DOHH2 (cell line): Measurements from ENCODE around the gene EDARADD.

Source experiments
- H3F3A ChIP-seq: fragments of 200-600 bp; sonication (generic), shearing (Covaris generic); 2 replicates; pipeline ENCODE4 v1.6.0; 2016; ENCODE audit warnings: antibody characterized with exemption, mild to moderate bottlenecking; ENCODE audit not compliant: control insufficient read depth, insufficient read depth
- H3K27ac ChIP-seq: fragments of 200-600 bp; sonication (generic); 2 replicates; pipeline ENCODE4 v1.5.1; 2014; ENCODE audit warnings: low read depth, mild to moderate bottlenecking, low read length, moderate library complexity
- H3K27me3 ChIP-seq: fragments of 200-600 bp; sonication (generic); 2 replicates; pipeline ENCODE4 v1.6.1; 2014; ENCODE audit warnings: mild to moderate bottlenecking, low read length, mixed read lengths; ENCODE audit not compliant: control insufficient read depth
- H3K36me3 ChIP-seq: fragments of 200-600 bp; sonication (generic); 2 replicates; pipeline ENCODE4 v1.6.1; 2014; ENCODE audit warnings: mild to moderate bottlenecking, low read length, moderate library complexity, mixed read lengths; ENCODE audit not compliant: control insufficient read depth
- H3K4me1 ChIP-seq: fragments of 200-600 bp; sonication (generic); 2 replicates; pipeline ENCODE4 v1.6.1; 2014; ENCODE audit warnings: mild to moderate bottlenecking, low read length, mixed read lengths; ENCODE audit not compliant: control insufficient read depth
- H3K4me2 ChIP-seq: fragments of 200-600 bp; sonication (generic); 2 replicates; pipeline ENCODE4 v1.6.0; 2014; ENCODE audit warnings: mild to moderate bottlenecking, low read length, moderate library complexity
- H3K4me3 ChIP-seq: fragments of 200-600 bp; sonication (generic); 2 replicates; pipeline ENCODE4 v1.5.1; 2014; ENCODE audit warnings: mild to moderate bottlenecking, low read length, mixed read lengths
- H3K79me2 ChIP-seq: fragments of 200-600 bp; sonication (generic); 2 replicates; pipeline ENCODE4 v1.6.1; 2014; ENCODE audit warnings: mild to moderate bottlenecking, low read length, mixed read lengths; ENCODE audit not compliant: control insufficient read depth
- H3K9me2 ChIP-seq: fragments of 200-600 bp; sonication (generic); replicated peaks from 2 replicates; pipeline ENCODE4 v1.6.1; 2014; ENCODE audit warnings: mild to moderate bottlenecking, low read length, mixed read lengths; ENCODE audit not compliant: control insufficient read depth
- H3K9me3 ChIP-seq: fragments of 200-600 bp; sonication (generic); 2 replicates; pipeline ENCODE4 v1.6.1; 2014; ENCODE audit warnings: antibody characterized with exemption, low read length, mixed read lengths; ENCODE audit not compliant: control insufficient read depth, insufficient read depth
- H4K20me1 ChIP-seq: fragments of 200-600 bp; sonication (generic); 2 replicates; pipeline ENCODE4 v1.6.0; 2014; ENCODE audit warnings: low read depth, mild to moderate bottlenecking, antibody characterized with exemption, low read length, moderate library complexity; ENCODE audit not compliant: control insufficient read depth, insufficient read depth
- CTCF ChIP-seq: fragments of 200-600 bp; sonication (generic); IDR thresholded peaks from one replicate; pipeline ENCODE4 v1.5.1; 2014; ENCODE audit warnings: antibody characterized with exemption, mild to moderate bottlenecking, low read depth, low read length; ENCODE audit not compliant: poor library complexity, severe bottlenecking
- EZH2phosphoT487 ChIP-seq: fragments of 200-600 bp; sonication (generic); IDR thresholded peaks from 2 replicates; pipeline ENCODE4 v1.6.1; 2017; ENCODE audit warnings: borderline replicate concordance, mild to moderate bottlenecking, antibody characterized with exemption, low read length, moderate library complexity, mixed read lengths

Gene EDARADD

GRCh38 chr1:236354330-236355147 is 39.5 kb upstream of the EDARADD start:
- H3K79me2 ChIP-seq = no peaks in the 10 kb centered on the region
- no peaks in the 10 kb centered on the region for H3K4me1 ChIP-seq
- H3K27ac ChIP-seq = no peak overlapping the region
- H3K9me3 ChIP-seq = no peaks in the 10 kb centered on the region
- no peaks in the 10 kb centered on the region for H3K36me3 ChIP-seq
- H3K4me3 ChIP-seq = no peak overlapping the region
- H3K9me2 ChIP-seq = no peaks in the 10 kb centered on the region
- no peaks in the 10 kb centered on the region; the same call in 1 of the 2 replicates for H3K27me3 ChIP-seq
- no peak for TF ChIP-seq CTCF
- TF ChIP-seq EZH2phosphoT487 = no peak
- H3F3A ChIP-seq = no peaks in the 10 kb centered on the region
- H3K4me2 ChIP-seq = no peak overlapping the region
- H4K20me1 ChIP-seq = no peaks in the 10 kb centered on the region

DNA sequence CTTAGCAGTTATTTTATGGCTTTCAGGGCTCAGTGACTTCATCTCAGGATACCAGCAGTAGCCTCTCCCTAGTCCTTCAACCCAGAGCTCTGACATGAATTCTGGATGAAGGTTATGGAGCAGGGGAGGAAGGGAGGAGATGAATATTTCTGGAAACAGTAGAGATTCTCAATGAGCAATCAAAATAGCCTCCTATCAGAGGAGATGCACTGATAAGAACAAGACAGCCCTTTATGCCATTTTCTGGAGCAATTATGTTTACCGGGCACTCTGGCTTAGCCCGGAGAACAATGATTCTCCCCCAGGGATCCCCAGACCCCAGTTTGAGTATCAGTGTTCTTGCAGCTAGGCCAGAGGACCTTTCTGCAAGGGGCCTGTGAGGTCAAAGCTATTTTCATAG is 37.9 kb upstream of the EDARADD start:
- Histone ChIP-seq H3K79me2 (no peaks in the 10 kb centered on the region), H3K4me3 (no peak overlapping the region), H3K9me3 (no peaks in the 10 kb centered on the region), H3K36me3 (no peaks in the 10 kb centered on the region), H3K27me3 (no peaks in the 10 kb centered on the region; the same call in 1 of the 2 replicates), H3K4me1 (no peaks in the 10 kb centered on the region), H3K9me2 (no peaks in the 10 kb centered on the region), H4K20me1 (no peaks in the 10 kb centered on the region), H3F3A (no peaks in the 10 kb centered on the region), H3K27ac (no peak overlapping the region), H3K4me2 (no peak overlapping the region)
- TF ChIP-seq CTCF (no peak), EZH2phosphoT487 (no peak)

DNA sequence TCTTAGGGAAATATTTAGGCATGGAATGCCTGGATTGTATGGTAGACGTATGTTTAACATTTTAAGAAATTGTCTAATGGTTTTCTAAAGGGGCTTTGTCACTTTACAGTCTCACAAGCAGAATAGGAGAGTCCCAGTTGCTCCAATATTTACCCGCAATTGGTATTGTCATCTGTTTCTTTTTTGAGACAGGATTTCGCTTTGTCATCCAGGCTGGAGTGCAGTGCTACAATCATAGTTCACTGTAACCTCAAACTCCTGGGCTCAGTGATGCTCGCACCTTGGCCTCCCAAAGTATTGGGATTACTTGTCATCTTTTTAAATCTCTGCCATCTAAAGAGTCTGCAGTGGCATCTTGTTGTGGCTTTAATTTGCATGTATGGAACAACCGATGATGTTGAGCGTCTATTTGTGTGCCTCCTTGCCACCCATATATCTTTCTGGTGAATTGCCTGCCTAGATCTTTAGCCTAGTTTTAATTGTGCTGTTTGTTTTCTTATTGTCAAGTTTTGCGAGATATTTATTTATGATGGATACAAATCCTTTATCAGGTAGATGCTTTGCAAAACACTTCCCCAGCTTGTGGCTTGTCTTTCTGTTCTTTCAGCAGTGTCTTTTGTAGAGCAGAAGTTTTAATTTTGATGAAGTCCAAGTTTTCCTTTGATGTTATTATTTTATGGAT is 32.0 kb upstream of the EDARADD start:
- Histone ChIP-seq H4K20me1 (no peaks in the 10 kb centered on the region), H3F3A (no peaks in the 10 kb centered on the region), H3K27me3 (no peaks in the 10 kb centered on the region), H3K27ac (no peak overlapping the region), H3K4me2 (no peak overlapping the region), H3K9me2 (no peaks in the 10 kb centered on the region), H3K4me1 (no peaks in the 10 kb centered on the region), H3K79me2 (no peaks in the 10 kb centered on the region), H3K36me3 (no peaks in the 10 kb centered on the region), H3K4me3 (no peak overlapping the region), H3K9me3 (no peaks in the 10 kb centered on the region)
- TF ChIP-seq CTCF = no peak
- no peak for TF ChIP-seq EZH2phosphoT487
